OCI-LY3 (cell line): ENCODE measurements around the gene UGT1A9.
A peak's percentile ranks its signal among the peaks of the same experiment; 100 is the strongest.

Experiments
- CTCF ChIP-seq: fragments of 200-600, 300-600 bp; sonication (generic); IDR thresholded peaks from 2 replicates; pipeline ENCODE4 v1.5.1; 2014; ENCODE audit warnings: antibody characterized with exemption, low read length, low read depth
- EZH2phosphoT487 ChIP-seq: fragments of 200-600 bp; shearing (Covaris generic); IDR thresholded peaks from 2 replicates; pipeline ENCODE4 v1.6.1; 2018; ENCODE audit warnings: antibody characterized with exemption, mixed run types, low read depth

GRCh38 chr2:233674314-233674713 is 2.6 kb downstream of the UGT1A9 start:
- no peak for TF ChIP-seq EZH2phosphoT487
- TF ChIP-seq CTCF, result 0 out of 2 replicates have a peak, but pooled peaks have one; percentile 12
